ENCODE results near the gene METTL23. TPM values are rescaled to one million over a fixed set of nuclear protein-coding genes. Genes with fewer than 3 reads are reported as not detected.

METTL23 gene
- polyA plus RNA-seq, 1 donor (not counting 4 experiments of a cell fraction or from before 2014, with no cell fraction given): 48.3 TPM

DNA sequence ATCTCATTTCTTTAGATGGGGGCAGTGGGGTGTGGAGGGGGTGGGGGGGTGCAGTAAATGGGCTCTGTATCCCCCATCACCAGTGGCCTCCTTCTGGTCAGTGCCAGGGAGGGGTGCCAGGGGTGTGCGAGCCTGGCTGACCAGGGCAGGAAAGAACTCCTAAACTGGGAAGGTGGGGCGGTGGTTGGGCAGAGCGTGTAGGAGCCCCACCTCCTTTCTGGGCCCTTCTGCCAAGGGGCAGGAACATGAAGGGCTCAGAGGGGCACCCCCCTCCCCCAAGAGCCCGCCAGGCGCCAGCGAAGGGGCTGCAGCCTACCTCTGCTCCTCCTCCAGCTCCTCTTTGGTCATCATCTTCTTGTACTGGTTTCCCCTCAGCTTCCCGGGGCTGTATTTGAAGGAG lies 41.9 kb upstream of the METTL23 start:
- H3K9me3 ChIP-seq (ENCODE audit: control insufficient read depth, low read depth, low read length): no peaks in the 10 kb centered on the region
- H3K36me3 ChIP-seq (ENCODE audit: control insufficient read depth in 2 of 2, extremely low read depth in 1 of 2, insufficient read depth in 2 of 2, low read length in 2 of 2): peaks cover 0 to 20% of the 10 kb centered on the region in 2 experiments
- DNase-seq (ENCODE audit: low read depth, low spot score): no peak
- FAIRE-seq: no peak
- no peak overlapping the region for H3K27ac ChIP-seq (ENCODE audit: control insufficient read depth, insufficient read depth, low read length)
- peaks cover 2% of the 10 kb centered on the region for H3K9me1 ChIP-seq (ENCODE audit: control insufficient read depth, extremely low read depth, insufficient read depth, low read length)
- no peak overlapping the region for H3K4me3 ChIP-seq (ENCODE audit: control insufficient read depth in 2 of 3, extremely low read depth in 1 of 3, insufficient read depth in 2 of 3, low read depth in 1 of 3, low read length in 3 of 3)
- H2AFZ ChIP-seq (ENCODE audit: control insufficient read depth, low read length): no peak overlapping the region
- H3K9ac ChIP-seq (ENCODE audit: control insufficient read depth, extremely low read depth, insufficient read depth, low read length): no peak overlapping the region
- no peaks in the 10 kb centered on the region for H3K79me2 ChIP-seq (ENCODE audit: control insufficient read depth, insufficient read depth, low read length)
- H3K4me2 ChIP-seq (ENCODE audit: control insufficient read depth, extremely low read depth, insufficient read depth, low read depth, low read length): no peak overlapping the region
- no peaks in the 10 kb centered on the region for H3K27me3 ChIP-seq (ENCODE audit: control insufficient read depth, extremely low read depth, insufficient read depth, low read length)
- TF ChIP-seq EZH2 (IDR thresholded peaks at IDR 0.05; ENCODE audit: low read length): no peak
- TF ChIP-seq, protein P1, sequence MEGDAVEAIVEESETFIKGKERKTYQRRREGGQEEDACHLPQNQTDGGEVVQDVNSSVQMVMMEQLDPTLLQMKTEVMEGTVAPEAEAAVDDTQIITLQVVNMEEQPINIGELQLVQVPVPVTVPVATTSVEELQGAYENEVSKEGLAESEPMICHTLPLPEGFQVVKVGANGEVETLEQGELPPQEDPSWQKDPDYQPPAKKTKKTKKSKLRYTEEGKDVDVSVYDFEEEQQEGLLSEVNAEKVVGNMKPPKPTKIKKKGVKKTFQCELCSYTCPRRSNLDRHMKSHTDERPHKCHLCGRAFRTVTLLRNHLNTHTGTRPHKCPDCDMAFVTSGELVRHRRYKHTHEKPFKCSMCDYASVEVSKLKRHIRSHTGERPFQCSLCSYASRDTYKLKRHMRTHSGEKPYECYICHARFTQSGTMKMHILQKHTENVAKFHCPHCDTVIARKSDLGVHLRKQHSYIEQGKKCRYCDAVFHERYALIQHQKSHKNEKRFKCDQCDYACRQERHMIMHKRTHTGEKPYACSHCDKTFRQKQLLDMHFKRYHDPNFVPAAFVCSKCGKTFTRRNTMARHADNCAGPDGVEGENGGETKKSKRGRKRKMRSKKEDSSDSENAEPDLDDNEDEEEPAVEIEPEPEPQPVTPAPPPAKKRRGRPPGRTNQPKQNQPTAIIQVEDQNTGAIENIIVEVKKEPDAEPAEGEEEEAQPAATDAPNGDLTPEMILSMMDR (optimal IDR thresholded peaks at IDR 0.05 in 1 of 3, IDR thresholded peaks at IDR 0.05 in 1 of 3, conservative IDR thresholded peaks at IDR 0.05 in 1 of 3; ENCODE audit: extremely low read depth in 1 of 3, insufficient read depth in 2 of 3, low read length in 3 of 3): no peak
- H3K4me1 ChIP-seq (ENCODE audit: control insufficient read depth, extremely low read depth, insufficient read depth, low read length): peaks cover 17% of the 10 kb centered on the region
- H4K20me1 ChIP-seq (ENCODE audit: control insufficient read depth, extremely low read depth, insufficient read depth, low read length): no peaks in the 10 kb centered on the region
- dilution Hi-C loops (cut with MboI; ENCODE audit: extremely low pct_ligation_motif_present, low sequenced_read_pairs): no loop called here

DNA sequence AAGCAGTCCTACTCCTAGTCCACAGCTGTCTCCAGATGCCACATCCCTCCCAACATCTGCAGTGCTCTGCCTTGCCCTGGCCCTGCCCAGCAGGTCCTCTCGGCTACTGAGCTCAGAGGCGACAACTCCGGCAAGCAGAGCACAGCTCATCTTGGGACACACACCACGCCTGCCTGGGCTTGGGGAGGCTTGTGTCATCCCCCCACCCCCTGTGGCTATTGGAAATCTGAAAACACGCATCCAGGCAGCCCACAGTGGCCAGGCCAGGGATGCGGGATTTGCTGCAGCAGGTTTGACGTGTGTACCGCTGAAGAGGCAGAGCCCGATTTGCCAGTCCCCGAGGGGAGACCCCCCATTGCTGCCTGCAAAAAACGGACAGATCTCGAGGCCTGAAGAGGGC lies 41.3 kb upstream of the METTL23 start:
- DNase-seq (ENCODE audit: low read depth, low spot score): no peak
- Histone ChIP-seq H3K79me2 (ENCODE audit: control insufficient read depth, insufficient read depth, low read length) (peaks cover 2% of the 10 kb centered on the region), H3K9me1 (ENCODE audit: control insufficient read depth, extremely low read depth, insufficient read depth, low read length) (peaks cover 2% of the 10 kb centered on the region), H2AFZ (ENCODE audit: control insufficient read depth, low read length) (no peak overlapping the region), H3K4me3 (ENCODE audit: control insufficient read depth in 2 of 3, extremely low read depth in 1 of 3, insufficient read depth in 2 of 3, low read depth in 1 of 3, low read length in 3 of 3) (no peak overlapping the region), H3K27me3 (ENCODE audit: control insufficient read depth, extremely low read depth, insufficient read depth, low read length) (no peaks in the 10 kb centered on the region), H4K20me1 (ENCODE audit: control insufficient read depth, extremely low read depth, insufficient read depth, low read length) (peaks cover 2% of the 10 kb centered on the region), H3K9me3 (ENCODE audit: control insufficient read depth, low read depth, low read length) (no peaks in the 10 kb centered on the region), H3K27ac (ENCODE audit: control insufficient read depth, insufficient read depth, low read length) (no peak overlapping the region), H3K4me1 (ENCODE audit: control insufficient read depth, extremely low read depth, insufficient read depth, low read length) (peaks cover 17% of the 10 kb centered on the region), H3K4me2 (ENCODE audit: control insufficient read depth, extremely low read depth, insufficient read depth, low read depth, low read length) (no peak overlapping the region), H3K36me3 (ENCODE audit: control insufficient read depth in 2 of 2, extremely low read depth in 1 of 2, insufficient read depth in 2 of 2, low read length in 2 of 2) (peaks cover 0 to 19% of the 10 kb centered on the region in 2 experiments), H3K9ac (ENCODE audit: control insufficient read depth, extremely low read depth, insufficient read depth, low read length) (no peak overlapping the region)
- FAIRE-seq: no peak
- dilution Hi-C loops (cut with MboI; ENCODE audit: extremely low pct_ligation_motif_present, low sequenced_read_pairs): no loop called here
- TF ChIP-seq, protein P1 (optimal IDR thresholded peaks at IDR 0.05 in 1 of 3, IDR thresholded peaks at IDR 0.05 in 1 of 3, conservative IDR thresholded peaks at IDR 0.05 in 1 of 3; ENCODE audit: extremely low read depth in 1 of 3, insufficient read depth in 2 of 3, low read length in 3 of 3): no peak
- TF ChIP-seq EZH2 (IDR thresholded peaks at IDR 0.05; ENCODE audit: low read length): no peak
